CD4-positive, alpha-beta T cell treated with Interleukin-21 for 1 hour (primary cell): ENCODE results near the gene TPRN.

Source experiments
- DNase-seq: peaks from one replicate; pipeline ENCODE4 v3.0.0-alpha.2; 2020

Gene TPRN

GRCh38 chr9:137188086-137188489 lies 12.5 kb downstream of the TPRN start:
- DNase-seq: no peak

DNA sequence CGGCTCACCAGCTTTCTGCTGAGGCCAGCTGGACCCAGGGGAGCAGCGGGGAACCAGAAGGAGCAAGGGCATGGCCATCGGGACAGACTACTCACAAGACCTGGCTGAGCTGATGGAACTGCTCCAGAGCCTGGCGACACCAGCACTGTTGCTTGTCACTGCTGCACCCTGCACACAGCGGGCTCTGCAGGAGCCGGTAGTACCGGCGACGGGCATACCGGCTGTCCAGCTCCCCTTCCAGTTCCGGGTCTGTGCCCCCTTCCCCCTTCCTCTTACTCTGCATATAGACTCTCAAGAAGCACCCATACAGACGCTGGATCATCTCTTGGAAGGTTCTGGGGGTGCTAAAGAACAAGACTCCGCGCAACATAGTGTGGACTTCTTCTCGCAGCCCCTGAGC lies 13.2 kb downstream of the TPRN start:
- no peak for DNase-seq

DNA sequence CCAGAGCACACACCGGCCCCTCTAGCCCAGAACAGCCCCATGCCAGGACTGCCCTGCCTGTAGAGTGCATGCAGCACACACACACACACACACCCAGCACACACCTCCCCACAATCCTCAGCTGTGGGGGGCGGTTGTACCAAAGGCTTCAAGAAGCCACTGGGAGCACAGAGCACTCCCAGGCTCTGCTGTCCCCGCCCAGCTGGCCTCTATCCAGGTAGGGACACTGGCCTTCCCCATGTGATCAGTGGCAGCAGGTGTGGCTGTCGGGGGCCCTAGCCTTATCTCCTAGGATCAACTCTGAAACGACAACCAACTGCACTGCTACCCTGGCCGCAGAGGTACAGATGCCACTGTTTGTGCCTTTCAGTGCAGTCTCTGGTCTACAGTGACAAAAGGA lies 14.2 kb downstream of the TPRN start:
- no peak for DNase-seq

DNA sequence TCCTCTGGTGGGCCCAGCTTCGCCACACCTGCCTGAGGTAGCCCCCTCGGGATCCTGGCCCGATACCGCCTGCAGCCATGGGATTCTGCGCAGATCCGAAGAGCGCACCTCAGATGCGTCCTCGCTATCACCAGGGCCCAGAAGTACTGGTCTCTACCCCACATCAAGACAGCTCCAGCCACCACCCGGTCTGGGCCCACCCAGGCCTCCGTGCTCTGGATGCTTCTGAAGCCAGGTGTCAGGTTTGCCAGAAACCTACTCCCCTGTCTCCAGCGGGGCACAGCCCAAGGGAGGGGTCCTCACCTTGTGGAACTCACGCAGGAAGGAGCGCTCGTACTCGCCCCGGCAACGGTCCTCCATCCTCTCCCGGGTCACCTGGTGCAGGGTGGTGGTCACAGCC lies 14.6 kb downstream of the TPRN start:
- DNase-seq: no peak

DNA sequence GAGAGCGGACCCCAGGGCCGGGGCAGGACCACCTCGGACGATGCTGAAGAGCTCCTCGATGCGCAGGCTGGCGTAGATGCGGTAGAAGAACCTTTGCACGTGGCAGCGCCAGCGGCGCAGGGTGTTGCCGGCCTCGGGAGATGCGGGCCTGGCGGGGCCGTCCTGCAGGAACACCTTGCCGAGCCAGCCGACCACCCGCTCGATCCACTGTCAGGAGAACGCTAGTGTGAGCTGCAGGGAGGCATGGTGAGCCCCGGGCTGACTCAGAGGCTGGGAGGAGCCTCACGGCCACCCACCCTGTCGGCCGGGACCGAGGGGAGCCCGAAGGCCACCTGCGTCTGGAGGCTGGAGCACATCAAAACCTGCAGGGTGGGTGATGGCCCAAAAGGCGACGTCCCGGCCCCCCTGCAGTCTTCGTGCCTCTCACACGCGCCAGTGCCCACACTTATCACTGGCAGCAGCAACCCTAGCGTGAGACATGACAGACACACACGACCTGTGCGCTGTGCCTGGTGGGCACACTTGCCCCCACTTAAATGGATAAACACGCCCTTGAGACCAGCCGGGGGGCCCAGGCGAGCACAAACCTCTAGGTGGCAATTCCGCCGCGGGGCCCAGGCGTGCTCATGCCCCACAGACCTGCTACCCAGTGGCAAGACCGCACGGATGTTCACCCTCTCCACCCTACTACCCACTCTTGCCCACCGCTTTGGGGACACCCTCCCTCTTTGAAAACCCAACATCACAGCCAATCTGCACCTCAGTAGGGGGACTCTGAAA lies 15.5 kb downstream of the TPRN start:
- no peak for DNase-seq

DNA sequence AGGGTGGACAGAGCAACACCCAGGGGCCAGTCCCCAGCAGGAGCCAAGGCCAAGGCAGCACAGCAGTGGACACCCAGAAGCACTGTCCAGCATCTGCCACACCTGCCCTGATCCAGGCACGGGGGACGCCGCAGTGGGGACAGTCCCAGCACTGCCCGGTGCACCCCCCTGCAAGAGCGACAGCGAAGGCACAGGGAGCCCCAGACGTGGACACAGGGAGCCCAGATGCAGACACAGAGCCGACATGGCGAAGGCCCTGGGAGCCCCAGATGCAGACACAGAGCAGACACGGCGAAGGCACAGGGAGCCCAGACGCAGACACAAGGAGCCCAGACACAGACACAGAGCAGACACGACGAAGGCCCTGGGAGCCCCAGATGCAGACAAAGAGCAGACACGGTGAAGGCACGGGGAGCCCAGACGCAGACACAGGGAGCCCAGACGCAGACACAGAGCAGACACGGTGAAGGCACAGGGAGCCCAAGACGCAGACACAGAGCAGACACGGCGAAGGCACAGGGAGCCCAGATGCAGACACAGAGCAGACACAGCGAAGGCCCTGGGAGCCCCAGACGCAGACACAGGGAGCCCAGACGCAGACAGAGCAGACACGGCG lies 16.5 kb downstream of the TPRN start:
- no peak for DNase-seq

- DNase-seq: no peak
These were observed 17.7 kb downstream of the TPRN start for GRCh38 chr9:137182836-137183235.

- no peak for DNase-seq
These were observed 18.9 kb downstream of the TPRN start for GRCh38 chr9:137181680-137182079.

GRCh38 chr9:137180491-137180890 lies 20.1 kb downstream of the TPRN start:
- no peak for DNase-seq

GRCh38 chr9:137179761-137180160 lies 20.8 kb downstream of the TPRN start:
- DNase-seq: no peak

- no peak for DNase-seq
These were observed 21.5 kb downstream of the TPRN start for GRCh38 chr9:137178939-137179630.

GRCh38 chr9:137178201-137178938 lies 22.2 kb downstream of the TPRN start:
- DNase-seq: no peak

DNA sequence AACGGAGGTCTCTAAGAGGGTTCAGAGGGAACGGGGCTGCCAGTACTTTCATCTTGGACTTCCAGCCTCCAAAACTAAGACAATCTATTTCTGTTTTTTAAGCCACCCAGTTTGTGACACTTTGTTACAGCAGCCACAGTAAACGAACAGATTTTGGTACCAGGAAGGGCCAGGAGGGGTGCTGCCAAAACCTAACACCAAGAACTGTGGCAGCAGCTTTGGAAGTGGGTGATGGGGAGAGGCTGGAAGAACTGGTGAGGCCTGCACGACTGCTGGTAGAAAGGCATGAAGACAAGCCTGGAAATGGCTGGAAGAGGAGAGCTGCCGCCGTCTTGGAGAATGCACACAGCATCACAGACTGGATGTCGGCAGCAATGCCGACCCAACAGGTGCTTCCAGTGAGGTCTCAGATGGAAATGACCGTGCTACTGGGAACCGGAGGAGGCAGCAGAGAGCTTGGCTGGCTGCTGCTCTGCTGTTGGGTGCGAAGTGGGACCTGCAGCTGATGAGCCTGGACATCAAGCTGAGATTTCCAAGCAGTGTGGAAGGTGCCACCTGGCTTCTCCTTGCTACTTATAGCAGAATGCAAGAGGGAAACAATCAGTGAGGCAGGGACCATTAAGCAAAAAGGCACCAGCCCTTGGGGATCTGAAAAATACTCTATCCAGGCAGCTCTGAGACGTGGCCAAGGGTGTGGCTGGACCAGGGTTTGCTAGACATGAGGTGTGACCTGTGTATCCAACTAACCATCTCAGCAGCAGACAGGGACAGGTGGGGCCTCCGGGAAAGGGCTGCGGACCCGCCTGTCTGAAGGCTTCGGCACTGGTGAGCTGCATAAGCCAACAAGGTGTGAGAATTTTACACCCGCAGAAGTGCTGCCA lies 24.0 kb downstream of the TPRN start:
- DNase-seq: peak; percentile 35

- no peak for DNase-seq
These were observed 25.1 kb downstream of the TPRN start for GRCh38 chr9:137175345-137175961.

GRCh38 chr9:137174722-137175293 lies 25.7 kb downstream of the TPRN start:
- no peak for DNase-seq

DNA sequence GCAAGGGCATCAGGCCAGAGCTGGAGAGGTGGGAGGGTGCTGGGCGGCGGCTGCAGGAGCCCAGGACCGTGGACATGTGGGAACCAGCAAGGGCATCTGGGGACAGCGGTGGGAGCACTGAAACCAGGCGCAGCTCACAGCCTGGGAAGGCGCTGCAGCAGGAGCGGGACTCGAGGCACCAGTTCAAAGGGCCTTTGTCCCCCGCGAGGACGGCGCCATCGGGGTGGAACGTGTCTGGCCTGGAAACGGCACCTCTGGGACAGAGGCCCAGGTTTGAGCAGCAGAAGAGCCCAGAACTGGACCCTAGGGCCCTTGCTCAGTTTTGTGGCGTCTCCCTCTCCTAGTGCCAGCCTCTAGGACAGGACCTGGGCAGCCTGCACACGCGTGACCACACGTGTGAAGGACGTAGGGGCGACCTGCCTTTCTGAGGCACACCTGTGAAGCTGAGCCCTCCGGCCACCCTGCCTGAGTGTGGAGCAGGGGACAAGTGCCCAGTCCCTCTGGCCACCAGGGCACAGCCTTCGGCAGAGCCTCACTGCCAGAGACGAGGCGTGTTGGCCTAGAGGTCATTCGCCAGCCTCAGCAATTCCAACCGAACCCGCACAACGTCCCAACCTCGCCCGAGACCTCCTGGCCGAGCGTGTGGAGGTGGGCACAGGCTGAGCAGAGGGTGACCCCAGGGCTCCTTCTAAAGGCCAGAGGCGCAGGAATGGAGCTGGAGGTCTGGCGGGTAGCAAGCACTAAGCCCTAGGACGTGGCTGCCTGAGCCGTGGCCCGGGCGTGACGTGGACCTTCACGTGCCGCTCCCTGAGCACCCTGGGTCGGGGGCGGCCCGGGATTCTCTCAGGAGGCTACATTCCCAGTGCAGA lies 26.5 kb downstream of the TPRN start:
- DNase-seq: no peak

GRCh38 chr9:137172901-137173795 lies 27.4 kb downstream of the TPRN start:
- DNase-seq: no peak

GRCh38 chr9:137171149-137171900 lies 29.2 kb downstream of the TPRN start:
- no peak for DNase-seq
